Common myeloid progenitor, CD34-positive (primary cell): ENCODE results near the gene CSMD2.

Experiments
- CTCF ChIA-PET: fragments of 350-600 bp; sonication (Branson Sonifier 250); formaldehyde crosslinking; loops from one replicate; lab custom pipeline; 2021; ENCODE audit warnings: antibody characterized with exemption; lab: Charles Lee
- POLR2A ChIA-PET: fragments of 350-600 bp; sonication (Branson Sonifier 250); formaldehyde crosslinking; loops from one replicate; lab custom pipeline; 2021; ENCODE audit warnings: antibody characterized with exemption; lab: Charles Lee
- DNase-seq, 3 donors: peaks; one replicate each; pipeline versions ENCODE4 v3.0.0 to v3.0.0-alpha.2; 2013
- H3K27ac ChIP-seq, 2 experiments: 1 replicate in 1 of 2; 2 replicates in 1 of 2; pipeline ENCODE4 v1.7.0; 2013; ENCODE audit warnings: inconsistent platforms in 2 of 2, low read length in 2 of 2, mild to moderate bottlenecking in 2 of 2, low read depth in 1 of 2, moderate library complexity in 1 of 2; ENCODE audit not compliant: severe bottlenecking in 2 of 2, insufficient read depth in 1 of 2, poor library complexity in 1 of 2
- H3K27me3 ChIP-seq, 5 experiments: replicated peaks in 2 of 5; 1 replicate in 3 of 5; 2 replicates in 2 of 5; pipeline versions ENCODE4 v1.6.1 to v1.7.0; 2013; ENCODE audit warnings: low read length in 4 of 5, mild to moderate bottlenecking in 2 of 5, moderate library complexity in 2 of 5, inconsistent platforms in 1 of 5; ENCODE audit not compliant: insufficient read depth in 5 of 5, control insufficient read depth in 4 of 5
- H3K36me3 ChIP-seq, 4 experiments: 1 replicate in 2 of 4; 2 replicates in 2 of 4; pipeline versions ENCODE4 v1.6.1 to v1.7.0; 2013; ENCODE audit warnings: low read length in 3 of 4, control low read depth in 1 of 4, mild to moderate bottlenecking in 1 of 4; ENCODE audit not compliant: control insufficient read depth in 4 of 4, insufficient read depth in 4 of 4
- H3K4me1 ChIP-seq, 4 experiments: 1 replicate in 3 of 4; 2 replicates in 1 of 4; pipeline versions ENCODE4 v1.6.1 to v1.7.1; 2013; ENCODE audit warnings: low read length in 3 of 4, mild to moderate bottlenecking in 3 of 4, control low read depth in 1 of 4, inconsistent platforms in 1 of 4, moderate library complexity in 1 of 4; ENCODE audit not compliant: control insufficient read depth in 4 of 4, insufficient read depth in 4 of 4; ENCODE audit errors: control extremely low read depth in 1 of 4
- H3K4me3 ChIP-seq, 7 experiments: 1 replicate in 4 of 7; 2 replicates in 3 of 7; pipeline versions ENCODE4 v1.5.1 to v1.7.0; 2013; ENCODE audit warnings: mild to moderate bottlenecking in 7 of 7, low read length in 6 of 7, moderate library complexity in 6 of 7, inconsistent platforms in 2 of 7, low read depth in 2 of 7, control low read depth in 1 of 7; ENCODE audit not compliant: insufficient read depth in 4 of 7, control insufficient read depth in 1 of 7; ENCODE audit errors: extremely low read depth in 1 of 7
- H3K9me3 ChIP-seq, 5 experiments: 1 replicate in 4 of 5; 2 replicates in 1 of 5; pipeline versions ENCODE4 v1.6.1 to v1.7.1; 2013; ENCODE audit warnings: low read length in 4 of 5, mild to moderate bottlenecking in 2 of 5, inconsistent platforms in 1 of 5, low read depth in 1 of 5, moderate library complexity in 1 of 5; ENCODE audit not compliant: control insufficient read depth in 4 of 5, insufficient read depth in 2 of 5; ENCODE audit errors: control extremely low read depth in 1 of 5
- WGBS: methylation state at CpG from one replicate; pipeline ENCODE4 v1.1.5; 2013; ENCODE audit not compliant: insufficient coverage; 5-methylcytosine and 5-hydroxymethylcytosine counted together

The CSMD2 gene

GRCh38 chr1:34156739-34157138, 8.3 kb downstream of the CSMD2 start:
- Histone ChIP-seq H3K27ac (no peak overlapping the region), H3K4me3 (no peak overlapping the region), H3K4me1 (no peaks in the 10 kb centered on the region), H3K27me3 (peaks cover 8 to 56% (median 12%) of the 10 kb centered on the region in 5 experiments), H3K9me3 (no peaks in the 10 kb centered on the region), H3K36me3 (no peaks in the 10 kb centered on the region)
- ChIA-PET CTCF (no interaction called here), POLR2A (no interaction called here)
- 65% methylated on average over 3 of the region's 3 CpGs for WGBS
- DNase-seq = no peak

- POLR2A ChIA-PET = no interaction called here
- Histone ChIP-seq H3K36me3 (no peaks in the 10 kb centered on the region), H3K27me3 (peaks cover 2 to 47% (median 5%) of the 10 kb centered on the region in 5 experiments)
Observed at GRCh38 chr1:34155860-34156259, 9.2 kb downstream of the CSMD2 start.

GRCh38 chr1:34153246-34153645, 11.8 kb downstream of the CSMD2 start:
- POLR2A ChIA-PET = no interaction called here

More at GRCh38 chr1:34155860-34156259, 9.2 kb downstream of the CSMD2 start:
- no CpG with 5 or more reads among the region's 2 CpGs for WGBS
- Histone ChIP-seq H3K4me1 (no peaks in the 10 kb centered on the region), H3K9me3 (no peaks in the 10 kb centered on the region), H3K4me3 (no peak overlapping the region), H3K27ac (no peak overlapping the region)
- DNase-seq = no peak
- CTCF ChIA-PET = no interaction called here

GRCh38 chr1:34149501-34149900, 15.5 kb downstream of the CSMD2 start:
- Histone ChIP-seq H3K4me3 (no peak overlapping the region), H3K36me3 (no peaks in the 10 kb centered on the region), H3K9me3 (no peaks in the 10 kb centered on the region), H3K4me1 (no peaks in the 10 kb centered on the region), H3K27ac (no peak overlapping the region), H3K27me3 (peaks cover 0 to 27% (median 0%) of the 10 kb centered on the region in 5 experiments)
- WGBS = 67% methylated on average over 2 of the region's 3 CpGs
- DNase-seq = no peak
- ChIA-PET CTCF (no interaction called here), POLR2A (no interaction called here)

More at GRCh38 chr1:34153246-34153645, 11.8 kb downstream of the CSMD2 start:
- WGBS = 94% methylated on average over 4 of the region's 4 CpGs
- peaks cover 0 to 28% (median 3%) of the 10 kb centered on the region in 5 experiments for H3K27me3 ChIP-seq
- DNase-seq = no peak
- no peaks in the 10 kb centered on the region for H3K4me1 ChIP-seq
- no peaks in the 10 kb centered on the region for H3K36me3 ChIP-seq
- CTCF ChIA-PET = no interaction called here
- H3K9me3 ChIP-seq = no peaks in the 10 kb centered on the region
- no peak overlapping the region for H3K27ac ChIP-seq
- no peak overlapping the region for H3K4me3 ChIP-seq

DNA sequence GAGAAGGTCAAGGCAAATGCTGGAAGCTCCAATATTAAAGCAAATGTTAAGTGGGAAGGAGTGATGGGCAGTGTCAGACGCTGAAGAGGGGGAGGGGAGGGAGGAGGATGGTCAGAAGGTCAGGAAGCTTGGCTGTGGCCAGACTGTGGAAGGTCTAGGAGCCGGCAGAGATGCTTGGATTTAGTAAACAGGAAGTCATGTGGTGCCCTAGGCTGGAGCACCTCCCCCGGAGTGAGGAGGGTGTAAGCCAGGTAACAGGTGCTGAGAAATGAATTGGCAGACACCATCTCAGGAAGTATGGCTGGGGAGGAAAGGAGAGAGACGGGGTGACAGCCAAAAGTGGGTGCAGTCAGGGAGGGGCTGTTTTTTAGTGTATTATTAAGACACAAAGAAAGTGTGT, 17.7 kb downstream of the CSMD2 start:
- Histone ChIP-seq H3K4me3 (no peak overlapping the region), H3K36me3 (no peaks in the 10 kb centered on the region), H3K27ac (no peak overlapping the region), H3K9me3 (no peaks in the 10 kb centered on the region), H3K4me1 (no peaks in the 10 kb centered on the region), H3K27me3 (peaks cover 0 to 24% (median 0%) of the 10 kb centered on the region in 5 experiments)
- DNase-seq = no peak
- 8% methylated on average over 4 of the region's 4 CpGs for WGBS
- POLR2A ChIA-PET = no interaction called here
- CTCF ChIA-PET = no interaction called here

- Histone ChIP-seq H3K9me3 (no peaks in the 10 kb centered on the region), H3K36me3 (no peaks in the 10 kb centered on the region), H3K27ac (no peak overlapping the region), H3K4me1 (no peaks in the 10 kb centered on the region), H3K4me3 (no peak overlapping the region), H3K27me3 (peaks cover 0 to 24% (median 0%) of the 10 kb centered on the region in 5 experiments)
- DNase-seq = no peak
- CTCF ChIA-PET = no interaction called here
- POLR2A ChIA-PET = no interaction called here
- WGBS = 96% methylated on average over 6 of the region's 6 CpGs
Observed at GRCh38 chr1:34144766-34145165, 20.3 kb downstream of the CSMD2 start.

GRCh38 chr1:34143975-34144374, 21.1 kb downstream of the CSMD2 start:
- 100% methylated on average over 1 of the region's 2 CpGs for WGBS
- ChIA-PET CTCF (no interaction called here), POLR2A (no interaction called here)
- Histone ChIP-seq H3K4me1 (no peaks in the 10 kb centered on the region), H3K27me3 (peaks cover 0 to 18% (median 0%) of the 10 kb centered on the region in 5 experiments), H3K4me3 (no peak overlapping the region), H3K36me3 (no peaks in the 10 kb centered on the region), H3K9me3 (no peaks in the 10 kb centered on the region), H3K27ac (no peak overlapping the region)
- DNase-seq = no peak
